HG02642 (cell line): ENCODE results near the gene PIWIL4.

Source experiments
- ATAC-seq: cut with Tn5 transposase; IDR thresholded peaks from one replicate; pipeline ENCODE4 v1.9.1; 2021; ENCODE audit warnings: mild to moderate bottlenecking; ENCODE audit not compliant: unreplicated experiment, poor library complexity

Gene PIWIL4

DNA sequence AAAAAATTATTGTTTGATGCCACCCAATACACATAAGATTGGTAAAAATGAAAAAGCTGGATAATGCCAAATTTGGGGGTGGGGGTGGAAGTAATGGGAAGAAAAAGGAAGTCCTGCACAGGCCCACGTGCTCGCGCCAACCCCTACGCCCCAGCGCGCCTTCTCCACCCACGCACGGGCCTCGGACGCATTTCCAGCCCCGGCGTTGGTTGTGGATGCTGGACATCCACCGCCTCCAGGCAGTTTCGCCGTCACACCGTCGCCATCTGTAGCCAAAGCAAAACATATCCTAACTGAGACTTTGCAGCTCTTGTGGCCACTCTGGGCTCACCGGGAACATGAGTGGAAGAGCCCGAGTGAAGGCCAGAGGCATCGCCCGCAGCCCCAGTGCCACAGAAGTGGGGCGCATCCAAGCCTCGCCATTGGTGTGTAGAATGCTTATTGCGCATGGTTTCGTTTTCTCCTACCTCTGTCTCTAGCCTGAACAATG lies at the start of gene PIWIL4:
Gene PIWIL4, plus strand, starts transcription at position 188 of the 490 bp plus-strand sequence. Its CDS starts 151 bp downstream, at position 339.
- no peak for ATAC-seq

DNA sequence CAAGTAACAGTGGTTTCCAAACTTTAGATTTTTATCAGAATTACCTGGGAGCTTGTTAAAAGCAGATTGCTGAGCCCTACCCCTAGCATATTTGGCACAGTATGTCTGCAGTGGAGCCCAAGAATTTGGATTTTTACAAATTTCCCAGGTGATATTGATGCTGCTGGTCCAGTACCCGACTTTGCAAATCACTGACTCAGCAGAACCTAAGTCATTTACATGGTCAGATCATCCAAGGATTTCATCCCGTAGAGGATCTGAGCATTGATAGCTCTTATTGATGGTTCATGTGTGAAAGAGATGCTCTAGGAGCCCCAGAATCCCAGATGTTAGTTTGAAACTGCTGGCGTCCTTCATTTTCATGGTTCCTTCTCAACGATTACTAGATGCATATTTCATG lies 48.9 kb upstream of the PIWIL4 start:
- ATAC-seq, result no peak

DNA sequence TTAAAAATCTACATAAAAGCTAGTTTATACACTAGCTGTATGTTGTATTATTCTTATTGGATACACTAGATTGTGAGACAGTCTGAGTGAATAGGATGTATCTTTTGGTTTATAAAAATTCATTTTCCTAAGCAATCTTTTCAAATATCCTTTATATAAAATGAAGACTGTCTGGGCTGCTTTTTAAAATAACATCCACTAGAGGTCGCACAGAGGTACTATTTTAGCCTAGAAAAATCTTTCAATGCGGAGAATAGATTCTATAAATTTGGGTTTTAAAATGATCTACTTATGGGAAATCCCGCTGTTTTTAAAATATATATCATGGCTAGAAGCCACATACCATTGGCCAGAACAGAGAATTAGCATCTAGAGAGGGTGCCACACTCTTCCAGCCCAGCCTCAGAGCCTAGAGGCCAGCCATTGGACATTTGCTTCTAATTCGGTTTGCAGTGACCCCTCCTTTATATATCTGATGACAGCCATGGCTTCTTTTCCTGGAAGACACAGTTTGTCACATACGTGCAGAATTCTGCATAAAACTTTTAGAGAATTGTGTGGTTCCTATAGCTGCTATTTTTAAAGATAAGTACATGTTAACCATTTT lies 47.6 kb upstream of the PIWIL4 start:
- peak; percentile 61 for ATAC-seq

DNA sequence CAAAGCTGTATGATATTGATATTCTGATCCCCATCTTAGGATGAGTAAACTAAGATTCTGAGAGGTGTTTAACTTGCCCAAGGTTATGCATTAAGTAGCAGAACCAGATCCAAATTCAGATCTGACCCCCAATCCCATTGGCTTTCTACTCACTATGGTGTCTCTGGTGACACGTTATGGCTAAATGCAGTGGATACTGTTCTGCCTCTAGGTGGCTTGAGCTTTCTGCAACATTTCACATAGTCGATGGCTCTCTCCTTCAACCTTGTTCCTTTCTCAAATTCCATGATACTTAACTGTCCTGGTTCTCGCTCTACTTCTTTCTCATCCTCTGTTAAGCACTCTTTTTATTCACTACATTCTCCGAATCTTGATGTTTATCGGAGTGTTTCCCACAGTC lies 45.5 kb upstream of the PIWIL4 start:
- ATAC-seq, result peak; percentile 66

DNA sequence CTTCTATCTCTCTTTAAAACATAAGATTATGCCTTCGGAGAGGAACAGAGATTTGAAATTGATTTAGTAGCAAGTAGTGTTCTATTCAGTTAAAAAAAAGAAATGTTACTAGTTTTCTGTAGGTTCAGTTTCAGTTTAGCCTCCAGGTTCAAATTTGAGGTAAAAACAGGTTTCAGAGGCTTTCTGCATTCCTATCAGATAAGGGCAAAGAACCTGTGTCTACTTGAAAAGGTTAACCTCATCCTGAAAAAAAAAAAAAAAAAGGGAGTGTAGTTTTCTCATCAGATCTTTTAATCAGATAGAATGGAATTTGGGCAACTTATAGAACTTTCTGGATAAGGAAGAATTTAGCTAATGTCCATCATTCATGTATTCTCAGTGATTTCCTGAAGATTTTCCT lies 42.8 kb upstream of the PIWIL4 start:
- no peak for ATAC-seq

DNA sequence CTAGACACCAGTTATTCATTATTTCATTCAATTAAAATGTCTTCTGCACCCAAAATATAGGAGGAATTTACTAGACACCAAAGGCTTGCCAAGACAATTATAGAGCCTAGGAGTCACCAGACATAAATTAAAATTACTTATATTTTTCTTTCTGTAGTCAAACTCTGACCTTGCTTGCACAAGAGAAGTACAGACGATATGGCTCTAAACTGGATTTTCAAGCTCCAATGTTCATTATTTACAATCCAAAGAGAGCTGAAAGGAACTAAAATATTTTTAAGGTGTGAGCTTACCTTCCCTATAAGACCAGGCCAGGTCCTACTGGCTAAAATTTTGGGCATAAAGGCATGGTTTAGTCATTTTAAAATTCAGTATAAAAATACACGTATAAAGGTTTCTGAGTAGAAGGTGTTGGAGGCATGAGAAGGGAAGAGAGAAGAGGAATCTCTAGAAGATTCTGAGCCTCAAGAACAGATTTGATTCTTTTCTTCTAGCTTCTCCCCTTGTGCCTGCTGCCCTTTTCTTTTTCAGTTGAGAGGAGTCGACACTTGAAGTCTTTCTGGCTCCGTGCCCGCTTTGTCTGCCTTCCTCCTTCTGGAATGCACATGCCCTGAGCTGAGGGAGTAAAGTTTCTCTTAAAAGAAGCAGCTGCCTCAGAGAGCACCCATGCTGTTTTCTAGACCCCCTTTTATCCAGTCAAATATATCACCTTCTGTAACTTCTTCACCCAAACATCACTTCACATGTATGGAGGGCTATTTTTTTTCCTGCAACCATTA lies 41.4 kb upstream of the PIWIL4 start:
- no peak for ATAC-seq

DNA sequence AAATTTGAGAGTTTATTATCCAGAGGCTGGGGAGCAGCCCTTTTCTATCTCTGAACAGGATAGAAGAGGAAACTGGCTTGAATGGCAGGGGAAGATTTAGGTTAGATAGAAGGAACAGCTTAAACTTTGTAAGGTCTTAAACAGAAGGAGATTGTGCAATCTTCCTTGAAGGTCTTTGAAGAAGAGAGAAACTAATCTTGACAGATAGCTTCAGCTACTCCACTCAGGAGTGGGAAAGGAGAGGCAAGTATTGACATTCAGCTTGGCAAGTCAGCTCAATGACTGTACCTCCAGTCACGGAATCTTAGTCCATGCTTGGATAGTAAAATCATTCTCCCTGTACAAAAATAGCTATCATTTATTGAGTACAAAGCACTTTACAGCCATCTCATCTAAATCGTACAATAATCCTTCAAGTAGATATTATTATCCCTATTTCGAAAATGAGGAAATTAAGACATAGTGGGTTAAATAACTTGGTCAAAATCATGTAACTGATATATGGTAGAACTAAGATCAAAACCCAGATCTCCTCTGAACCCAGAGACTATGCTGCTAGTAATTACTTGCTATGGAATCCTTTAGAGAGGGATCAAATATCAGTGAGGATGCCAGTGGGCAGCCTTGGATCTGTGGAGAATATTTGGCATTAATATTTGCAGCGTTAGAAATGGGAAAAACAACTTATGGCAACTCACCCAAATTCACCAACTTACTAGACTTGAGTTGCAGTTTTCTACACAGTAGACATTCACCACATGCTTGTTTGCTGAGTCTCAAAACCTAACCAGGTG lies 40.3 kb upstream of the PIWIL4 start:
- no peak for ATAC-seq

DNA sequence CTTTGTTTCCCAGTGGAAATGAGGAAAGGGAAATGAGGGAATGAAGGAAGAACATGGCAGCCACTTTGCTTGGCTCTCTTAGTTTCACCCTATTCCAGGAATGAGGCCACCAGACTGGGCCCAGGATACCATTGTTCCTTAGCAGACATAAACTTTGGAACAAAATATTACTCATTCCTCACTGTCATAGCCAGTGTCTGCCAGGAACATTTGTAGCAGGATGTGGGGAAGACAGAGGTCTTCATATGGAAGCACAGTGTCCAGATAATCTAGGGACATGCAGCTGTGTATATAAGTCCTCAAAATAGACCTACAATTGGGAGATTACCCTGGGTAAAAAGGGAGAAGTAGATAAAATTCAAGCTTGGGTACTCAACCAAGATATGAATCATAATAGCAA lies 38.6 kb upstream of the PIWIL4 start:
- no peak for ATAC-seq

DNA sequence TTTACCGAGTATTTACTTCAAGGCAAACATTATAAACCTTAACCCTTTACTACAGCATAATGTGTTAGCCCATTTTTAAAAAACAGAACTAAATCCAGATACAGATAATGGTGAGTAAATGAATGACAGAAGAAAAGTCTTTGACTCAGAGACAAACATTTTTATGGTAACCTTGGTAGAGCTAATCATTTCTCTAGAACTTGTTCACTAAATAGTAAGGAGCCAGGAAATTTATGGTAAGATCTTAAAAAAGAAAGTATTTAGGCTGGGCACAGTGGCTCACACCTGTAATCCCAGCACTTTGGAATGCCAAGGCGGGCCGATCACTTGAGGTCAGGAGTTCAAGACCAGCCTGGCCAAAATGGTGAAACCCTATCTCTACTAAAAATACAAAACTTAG lies 35.0 kb upstream of the PIWIL4 start:
- no peak for ATAC-seq

DNA sequence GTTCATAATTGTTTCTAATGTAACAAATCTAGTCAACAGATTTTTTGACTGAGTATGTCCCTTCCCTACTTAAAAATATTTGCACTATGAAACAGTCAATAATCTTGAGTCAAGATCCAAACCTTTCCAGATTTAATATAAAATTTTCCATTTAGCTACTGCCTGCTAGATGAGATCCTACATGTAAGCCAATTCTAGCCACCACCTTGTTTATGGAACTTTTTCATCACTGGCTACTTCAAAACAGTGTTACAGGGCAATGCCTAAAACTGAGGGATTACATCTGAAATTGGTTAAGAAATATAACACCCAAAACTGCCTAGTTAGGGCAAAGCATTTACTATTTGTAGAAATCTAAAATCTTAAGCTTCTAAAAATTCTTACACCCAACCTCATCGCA lies 34.0 kb upstream of the PIWIL4 start:
- ATAC-seq, result no peak

DNA sequence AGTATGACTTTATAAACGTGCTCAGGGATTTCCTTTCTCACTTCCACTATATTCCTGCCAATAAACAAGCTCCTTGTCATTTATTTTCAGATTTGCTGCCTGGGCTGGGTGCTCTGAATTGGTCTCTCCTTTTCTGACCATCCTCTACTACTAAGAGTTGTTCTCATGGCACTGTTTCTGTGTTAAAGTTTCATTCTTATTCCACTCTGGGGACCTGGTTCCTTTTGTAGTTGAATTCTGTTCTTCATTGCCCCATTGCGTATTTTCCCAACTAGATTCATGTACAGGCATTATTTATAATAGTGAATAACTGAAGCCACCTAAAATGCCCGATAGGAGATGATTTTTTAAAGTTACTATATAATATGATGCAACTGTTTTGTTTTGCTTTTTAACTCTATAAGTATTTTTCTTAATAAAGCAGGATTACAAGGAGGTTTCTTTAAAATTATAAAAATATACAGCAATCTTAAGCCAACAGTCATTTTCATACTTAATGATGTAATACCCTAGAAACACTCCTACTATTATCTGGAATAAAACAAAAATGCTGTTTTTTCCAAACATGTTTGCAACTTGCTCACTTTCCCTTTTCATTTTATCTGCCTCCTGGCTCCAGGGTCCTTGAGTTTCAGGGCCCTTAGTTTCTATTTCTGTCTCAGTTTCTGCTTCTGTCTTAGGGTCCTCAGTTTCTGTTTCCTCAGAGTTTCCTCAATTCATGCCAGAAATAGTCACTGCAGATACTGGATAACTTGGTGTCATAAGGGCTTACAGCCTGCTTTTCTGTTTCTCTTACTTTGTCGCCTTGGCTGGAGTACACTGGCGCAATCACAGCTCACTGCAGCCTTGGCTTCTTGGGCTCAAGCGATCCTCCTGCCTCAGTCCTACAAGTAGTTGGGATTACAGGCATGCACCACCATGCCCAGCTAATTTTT lies 33.2 kb upstream of the PIWIL4 start:
- ATAC-seq, result no peak

DNA sequence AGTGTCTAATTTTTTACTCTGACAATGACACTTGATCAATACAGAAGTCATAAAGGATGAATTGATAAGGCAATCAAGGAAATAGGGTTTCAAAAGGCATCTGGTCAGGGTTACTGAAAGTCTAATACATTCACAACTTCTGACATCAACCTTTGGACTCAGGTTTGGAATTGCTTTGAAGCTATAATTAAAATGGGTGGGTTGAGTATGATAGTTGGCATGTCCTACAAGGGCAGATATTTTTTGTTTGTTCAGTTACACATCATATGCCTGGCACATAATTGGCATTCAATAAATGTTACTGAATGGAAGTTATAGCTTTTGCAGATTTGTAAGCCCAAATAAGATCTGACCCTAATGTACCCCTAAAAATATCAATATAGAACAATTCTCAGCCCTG lies 30.8 kb upstream of the PIWIL4 start:
- ATAC-seq, result no peak

DNA sequence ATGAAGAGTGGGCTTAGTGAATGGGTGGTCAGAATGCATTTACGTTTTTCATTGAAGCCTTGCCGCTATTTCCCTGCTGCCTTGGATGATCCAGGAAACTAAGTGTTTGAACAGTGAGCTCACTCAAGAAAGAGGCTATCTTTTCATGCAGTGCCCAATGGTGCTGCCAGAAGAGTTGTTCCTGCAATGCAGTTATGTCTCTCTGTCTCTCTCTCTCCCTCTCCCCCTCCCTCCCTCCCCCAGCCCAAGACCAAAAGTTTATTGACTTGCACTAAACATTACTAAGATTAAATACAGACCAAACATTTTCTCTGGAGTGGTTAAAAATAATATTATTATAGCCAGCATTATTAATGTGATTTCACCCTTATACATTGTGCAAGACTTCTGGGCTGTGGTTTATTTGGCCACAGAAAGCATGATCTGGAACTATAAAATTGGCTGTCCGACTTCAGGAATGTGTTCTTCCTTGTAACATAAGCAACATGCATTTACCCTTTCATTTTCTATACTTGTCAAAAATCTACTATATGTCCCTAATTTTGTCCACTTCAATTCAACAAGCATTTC lies 30.1 kb upstream of the PIWIL4 start:
- no peak for ATAC-seq

DNA sequence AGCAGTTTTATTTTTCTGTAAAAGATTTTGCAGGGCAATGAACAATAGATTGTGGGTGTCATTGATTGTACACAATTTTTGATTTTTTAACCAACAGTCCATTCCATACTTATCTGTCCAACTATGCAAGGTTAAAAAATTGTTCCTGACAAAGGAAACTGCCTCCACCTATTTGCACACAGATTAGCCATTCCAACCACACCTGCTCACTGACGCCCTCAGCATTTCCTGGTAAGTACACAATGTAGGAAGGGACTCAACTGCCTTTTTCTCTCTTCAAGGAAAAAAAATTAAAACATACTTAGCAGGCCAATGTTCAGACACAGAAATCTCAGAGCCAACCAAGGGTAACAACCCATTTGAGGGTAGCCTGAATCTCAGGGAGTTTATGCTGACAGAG lies 27.7 kb upstream of the PIWIL4 start:
- ATAC-seq, result no peak

DNA sequence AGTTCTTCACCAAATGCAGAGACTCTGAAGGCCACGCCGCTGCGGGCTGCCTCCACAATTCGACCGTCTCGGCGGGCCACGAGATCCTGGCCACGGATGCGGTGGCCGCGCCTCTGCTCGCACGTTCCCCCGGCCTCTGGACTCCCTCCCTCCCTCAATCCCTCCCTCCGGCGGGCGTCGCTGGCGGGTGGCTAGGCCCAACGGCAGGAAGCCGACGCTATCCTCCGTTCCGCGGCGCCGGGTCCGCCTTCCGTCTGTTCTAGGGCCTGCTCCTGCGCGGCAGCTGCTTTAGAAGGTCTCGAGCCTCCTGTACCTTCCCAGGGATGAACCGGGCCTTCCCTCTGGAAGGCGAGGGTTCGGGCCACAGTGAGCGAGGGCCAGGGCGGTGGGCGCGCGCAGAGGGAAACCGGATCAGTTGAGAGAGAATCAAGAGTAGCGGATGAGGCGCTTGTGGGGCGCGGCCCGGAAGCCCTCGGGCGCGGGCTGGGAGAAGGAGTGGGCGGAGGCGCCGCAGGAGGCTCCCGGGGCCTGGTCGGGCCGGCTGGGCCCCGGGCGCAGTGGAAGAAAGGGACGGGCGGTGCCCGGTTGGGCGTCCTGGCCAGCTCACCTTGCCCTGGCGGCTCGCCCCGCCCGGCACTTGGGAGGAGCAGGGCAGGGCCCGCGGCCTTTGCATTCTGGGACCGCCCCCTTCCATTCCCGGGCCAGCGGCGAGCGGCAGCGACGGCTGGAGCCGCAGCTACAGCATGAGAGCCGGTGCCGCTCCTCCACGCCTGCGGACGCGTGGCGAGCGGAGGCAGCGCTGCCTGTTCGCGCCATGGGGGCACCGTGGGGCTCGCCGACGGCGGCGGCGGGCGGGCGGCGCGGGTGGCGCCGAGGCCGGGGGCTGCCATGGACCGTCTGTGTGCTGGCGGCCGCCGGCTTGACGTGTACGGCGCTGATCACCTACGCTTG lies 23.2 kb upstream of the PIWIL4 start, which contains the start of gene FUT4:
Gene FUT4, plus strand, starts transcription at position 227 of the 951 bp plus-strand sequence. Its CDS starts 213 bp downstream, at position 440.
- ATAC-seq, result peak; percentile 88

DNA sequence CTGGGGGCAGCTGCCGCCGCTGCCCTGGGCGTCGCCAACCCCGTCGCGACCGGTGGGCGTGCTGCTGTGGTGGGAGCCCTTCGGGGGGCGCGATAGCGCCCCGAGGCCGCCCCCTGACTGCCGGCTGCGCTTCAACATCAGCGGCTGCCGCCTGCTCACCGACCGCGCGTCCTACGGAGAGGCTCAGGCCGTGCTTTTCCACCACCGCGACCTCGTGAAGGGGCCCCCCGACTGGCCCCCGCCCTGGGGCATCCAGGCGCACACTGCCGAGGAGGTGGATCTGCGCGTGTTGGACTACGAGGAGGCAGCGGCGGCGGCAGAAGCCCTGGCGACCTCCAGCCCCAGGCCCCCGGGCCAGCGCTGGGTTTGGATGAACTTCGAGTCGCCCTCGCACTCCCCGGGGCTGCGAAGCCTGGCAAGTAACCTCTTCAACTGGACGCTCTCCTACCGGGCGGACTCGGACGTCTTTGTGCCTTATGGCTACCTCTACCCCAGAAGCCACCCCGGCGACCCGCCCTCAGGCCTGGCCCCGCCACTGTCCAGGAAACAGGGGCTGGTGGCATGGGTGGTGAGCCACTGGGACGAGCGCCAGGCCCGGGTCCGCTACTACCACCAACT lies 22.4 kb upstream of the PIWIL4 start:
- ATAC-seq, result no peak

DNA sequence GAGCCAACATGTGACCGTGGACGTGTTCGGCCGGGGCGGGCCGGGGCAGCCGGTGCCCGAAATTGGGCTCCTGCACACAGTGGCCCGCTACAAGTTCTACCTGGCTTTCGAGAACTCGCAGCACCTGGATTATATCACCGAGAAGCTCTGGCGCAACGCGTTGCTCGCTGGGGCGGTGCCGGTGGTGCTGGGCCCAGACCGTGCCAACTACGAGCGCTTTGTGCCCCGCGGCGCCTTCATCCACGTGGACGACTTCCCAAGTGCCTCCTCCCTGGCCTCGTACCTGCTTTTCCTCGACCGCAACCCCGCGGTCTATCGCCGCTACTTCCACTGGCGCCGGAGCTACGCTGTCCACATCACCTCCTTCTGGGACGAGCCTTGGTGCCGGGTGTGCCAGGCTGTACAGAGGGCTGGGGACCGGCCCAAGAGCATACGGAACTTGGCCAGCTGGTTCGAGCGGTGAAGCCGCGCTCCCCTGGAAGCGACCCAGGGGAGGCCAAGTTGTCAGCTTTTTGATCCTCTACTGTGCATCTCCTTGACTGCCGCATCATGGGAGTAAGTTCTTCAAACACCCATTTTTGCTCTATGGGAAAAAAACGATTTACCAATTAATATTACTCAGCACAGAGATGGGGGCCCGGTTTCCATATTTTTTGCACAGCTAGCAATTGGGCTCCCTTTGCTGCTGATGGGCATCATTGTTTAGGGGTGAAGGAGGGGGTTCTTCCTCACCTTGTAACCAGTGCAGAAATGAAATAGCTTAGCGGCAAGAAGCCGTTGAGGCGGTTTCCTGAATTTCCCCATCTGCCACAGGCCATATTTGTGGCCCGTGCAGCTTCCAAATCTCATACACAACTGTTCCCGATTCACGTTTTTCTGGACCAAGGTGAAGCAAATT lies 21.7 kb upstream of the PIWIL4 start:
- no peak for ATAC-seq
